Astrocyte of the cerebellum (primary cell): Measurements from ENCODE around the gene ZNF428.

Experiments used
- DNase-seq: peaks from one replicate; pipeline ENCODE4 v3.0.0-alpha.2; 2011; ENCODE audit warnings: low read depth
- H3K4me3 ChIP-seq: 2 replicates; pipeline ENCODE4 v1.5.1; 2011; ENCODE audit warnings: mild to moderate bottlenecking, low read depth, low read length, moderate library complexity
- in situ Hi-C: cut with HindIII; loops from 2 replicates; pipeline ENCODE4 v1.10.0; 2017; ENCODE audit warnings: low sequenced_read_pairs
- TF ChIP-seq, protein P1 (sequence below): IDR thresholded peaks from 2 replicates; pipeline ENCODE4 v1.5.1; 2012; ENCODE audit warnings: low read length, low read depth, moderate library complexity, mild to moderate bottlenecking; ENCODE audit errors: missing control alignments

Gene ZNF428

GRCh38 chr19:43628646-43629326 is 9.4 kb upstream of the ZNF428 start:
- H3K4me3 ChIP-seq = no peak overlapping the region
- DNase-seq = no peak
- TF ChIP-seq, protein P1, sequence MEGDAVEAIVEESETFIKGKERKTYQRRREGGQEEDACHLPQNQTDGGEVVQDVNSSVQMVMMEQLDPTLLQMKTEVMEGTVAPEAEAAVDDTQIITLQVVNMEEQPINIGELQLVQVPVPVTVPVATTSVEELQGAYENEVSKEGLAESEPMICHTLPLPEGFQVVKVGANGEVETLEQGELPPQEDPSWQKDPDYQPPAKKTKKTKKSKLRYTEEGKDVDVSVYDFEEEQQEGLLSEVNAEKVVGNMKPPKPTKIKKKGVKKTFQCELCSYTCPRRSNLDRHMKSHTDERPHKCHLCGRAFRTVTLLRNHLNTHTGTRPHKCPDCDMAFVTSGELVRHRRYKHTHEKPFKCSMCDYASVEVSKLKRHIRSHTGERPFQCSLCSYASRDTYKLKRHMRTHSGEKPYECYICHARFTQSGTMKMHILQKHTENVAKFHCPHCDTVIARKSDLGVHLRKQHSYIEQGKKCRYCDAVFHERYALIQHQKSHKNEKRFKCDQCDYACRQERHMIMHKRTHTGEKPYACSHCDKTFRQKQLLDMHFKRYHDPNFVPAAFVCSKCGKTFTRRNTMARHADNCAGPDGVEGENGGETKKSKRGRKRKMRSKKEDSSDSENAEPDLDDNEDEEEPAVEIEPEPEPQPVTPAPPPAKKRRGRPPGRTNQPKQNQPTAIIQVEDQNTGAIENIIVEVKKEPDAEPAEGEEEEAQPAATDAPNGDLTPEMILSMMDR = no peak
- in situ Hi-C loops = no loop called here

DNA sequence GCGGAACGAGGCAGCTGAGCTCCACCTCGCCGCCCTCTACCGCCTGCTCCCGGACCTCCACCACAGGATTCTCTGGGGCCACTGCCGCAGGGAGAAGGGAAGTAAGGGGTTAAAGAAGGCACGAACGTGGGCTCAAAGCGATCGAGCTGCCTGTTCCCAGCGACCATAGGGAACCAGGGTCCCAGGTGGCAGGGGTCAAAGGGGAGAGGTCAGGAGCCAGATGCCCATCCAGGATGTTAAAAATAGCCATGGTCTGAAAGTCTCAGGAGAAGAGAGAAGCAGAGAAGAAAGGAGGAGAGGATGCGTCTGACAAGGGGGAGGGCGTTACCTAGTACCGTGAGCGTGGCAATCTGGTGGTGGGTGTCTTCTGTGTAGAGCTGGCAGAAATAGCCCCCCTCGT is 7.4 kb upstream of the ZNF428 start:
- in situ Hi-C loops = no loop called here
- TF ChIP-seq, protein P1 = no peak
- no peak for DNase-seq
- no peak overlapping the region for H3K4me3 ChIP-seq

DNA sequence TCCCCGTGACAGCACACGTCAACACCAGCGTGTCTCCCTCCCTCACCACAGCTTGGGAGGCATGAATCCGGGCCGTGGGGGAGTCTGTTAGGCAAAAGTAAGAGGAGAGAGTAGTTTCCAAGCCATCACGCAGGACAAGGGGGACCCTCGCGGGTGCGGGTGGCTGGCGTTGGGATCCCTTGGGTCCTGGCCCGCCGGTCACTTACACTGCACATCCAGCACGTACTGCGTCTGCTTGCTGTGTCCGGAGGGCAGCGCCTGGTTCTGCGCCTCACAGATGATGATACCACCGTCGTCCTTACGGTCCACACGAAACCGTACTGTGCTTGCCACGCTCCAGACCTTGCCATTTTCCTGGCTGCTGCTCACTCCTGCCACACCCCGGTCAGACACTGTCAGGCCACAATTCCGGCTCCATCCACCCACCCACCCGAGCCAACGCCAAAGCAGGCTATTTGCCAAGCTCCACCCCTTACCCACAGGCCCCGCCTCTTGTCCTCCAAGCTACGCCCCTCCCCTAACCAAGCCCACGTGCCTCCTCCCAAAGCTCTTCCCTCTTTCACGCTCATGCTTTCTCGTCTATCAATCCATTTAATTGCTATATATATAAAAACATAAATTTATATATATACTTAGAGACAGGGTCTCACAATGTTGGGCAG is 6.6 kb upstream of the ZNF428 start:
- H3K4me3 ChIP-seq = no peak overlapping the region
- TF ChIP-seq, protein P1 = no peak
- in situ Hi-C loops = no loop called here
- no peak for DNase-seq

DNA sequence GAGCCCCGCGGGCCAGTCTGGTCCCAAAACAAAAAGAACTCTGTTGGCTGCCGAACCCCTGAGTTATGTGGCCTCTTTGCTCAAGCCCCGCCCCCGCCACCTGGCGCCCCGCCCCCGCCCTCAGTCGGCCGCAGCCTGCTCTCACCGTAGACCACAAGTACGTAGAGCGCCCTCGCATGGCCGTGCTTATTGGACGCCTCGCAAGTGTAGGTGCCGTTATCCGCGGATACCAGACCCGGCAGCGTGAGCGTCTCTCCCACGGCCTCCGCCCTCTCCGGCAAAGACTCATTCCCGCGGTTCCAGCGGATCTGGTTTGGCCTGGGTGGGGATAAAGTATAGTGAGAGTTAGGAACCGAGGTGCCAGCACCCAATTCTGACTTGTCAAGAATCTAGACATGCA is 5.5 kb upstream of the ZNF428 start:
- in situ Hi-C loops = no loop called here
- no peak for DNase-seq

GRCh38 chr19:43623889-43624670 is 4.7 kb upstream of the ZNF428 start:
- TF ChIP-seq, protein P1 = no peak
- no peak overlapping the region for H3K4me3 ChIP-seq
- in situ Hi-C loops = no loop called here
- DNase-seq = no peak

More for the DNA sequence above, 5.5 kb upstream of the ZNF428 start:
- H3K4me3 ChIP-seq = no peak overlapping the region
- TF ChIP-seq, protein P1 = no peak

DNA sequence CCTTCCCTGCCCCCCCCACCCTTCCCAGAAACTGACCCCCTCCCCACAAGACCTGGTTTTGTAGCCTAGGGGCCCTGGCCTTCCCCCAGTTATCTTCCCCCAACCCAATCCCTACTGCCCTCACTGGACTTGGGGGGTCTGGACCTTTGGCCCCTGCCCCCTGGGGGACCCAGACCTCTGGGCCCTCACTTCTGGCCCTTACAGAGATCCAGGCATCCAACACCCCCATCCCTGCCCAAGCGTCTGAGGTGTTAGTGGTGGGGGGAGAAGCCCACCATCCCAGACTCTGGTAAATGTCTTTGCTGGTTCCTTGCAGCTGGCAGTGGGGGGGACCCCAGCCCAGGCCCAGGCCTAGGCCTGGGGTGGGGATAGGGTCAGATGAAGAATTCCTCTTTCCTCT is 3.5 kb upstream of the ZNF428 start:
- DNase-seq = no peak
- no peak overlapping the region for H3K4me3 ChIP-seq
- in situ Hi-C loops = no loop called here
- TF ChIP-seq, protein P1 = no peak
